SK-N-SH treated with all-trans-retinoic acid at 6 μM for 48 hours (cell line): ENCODE measurements around the gene PASD1.

Source experiments
- ARNTL ChIP-seq: fragments of 450-650 bp; formaldehyde crosslinking; IDR thresholded peaks from 2 replicates; pipeline ENCODE4 v1.5.0; 2020; ENCODE audit warnings: low read depth, mild to moderate bottlenecking, moderate library complexity, borderline replicate concordance
- RARB ChIP-seq: fragments of 250-450 bp; sonication (Bioruptor Pico); IDR thresholded peaks from 2 replicates; pipeline ENCODE4 v1.8.0; 2021; ENCODE audit warnings: mild to moderate bottlenecking, moderate library complexity
- SNAI2 ChIP-seq: fragments of 250-450 bp; sonication (Bioruptor Pico); IDR thresholded peaks from 2 replicates; pipeline ENCODE4 v1.5.0; 2020; ENCODE audit warnings: mild to moderate bottlenecking, moderate library complexity
- TCF4 ChIP-seq: fragments of 250-450 bp; sonication (Bioruptor Pico); IDR thresholded peaks from 2 replicates; pipeline ENCODE4 v1.8.0; 2021; ENCODE audit warnings: mild to moderate bottlenecking, moderate library complexity, borderline replicate concordance
- ZC3H10 ChIP-seq: fragments of 250-450 bp; sonication (Bioruptor Pico); IDR thresholded peaks from 2 replicates; pipeline ENCODE4 v1.5.1; 2021; ENCODE audit warnings: mild to moderate bottlenecking, moderate library complexity
- ZFP30 ChIP-seq: fragments of 450-650 bp; formaldehyde crosslinking; IDR thresholded peaks from 2 replicates; pipeline ENCODE4 v1.5.0; 2022; ENCODE audit warnings: mild to moderate bottlenecking, moderate library complexity
- ZNF565 ChIP-seq: fragments of 450-650 bp; formaldehyde crosslinking; conservative IDR thresholded peaks from 2 replicates; pipeline ENCODE4 v1.5.0; 2020; ENCODE audit warnings: low read depth, mild to moderate bottlenecking, moderate library complexity
- TF ChIP-seq, protein P1 (sequence below): fragments of 250-450 bp; sonication (Bioruptor Pico); IDR thresholded peaks from 2 replicates; pipeline ENCODE4 v1.8.0; 2020; ENCODE audit warnings: mild to moderate bottlenecking, moderate library complexity, borderline replicate concordance
- TF ChIP-seq, protein P2 (sequence below): fragments of 250-450 bp; sonication (Bioruptor Pico); IDR thresholded peaks from 2 replicates; pipeline ENCODE4 v1.5.1; 2020; ENCODE audit warnings: low read depth, mild to moderate bottlenecking, moderate library complexity
- TF ChIP-seq, protein P3 (sequence below): fragments of 250-450 bp; sonication (Bioruptor Pico); IDR thresholded peaks from 2 replicates; pipeline ENCODE4 v1.5.1; 2021; ENCODE audit warnings: mild to moderate bottlenecking, moderate library complexity
- TF ChIP-seq, protein P4 (sequence below): fragments of 250-450 bp; sonication (Bioruptor Pico); IDR thresholded peaks from 2 replicates; pipeline ENCODE4 v1.8.0; 2021; ENCODE audit warnings: low read depth, mild to moderate bottlenecking, moderate library complexity, borderline replicate concordance

DNA sequence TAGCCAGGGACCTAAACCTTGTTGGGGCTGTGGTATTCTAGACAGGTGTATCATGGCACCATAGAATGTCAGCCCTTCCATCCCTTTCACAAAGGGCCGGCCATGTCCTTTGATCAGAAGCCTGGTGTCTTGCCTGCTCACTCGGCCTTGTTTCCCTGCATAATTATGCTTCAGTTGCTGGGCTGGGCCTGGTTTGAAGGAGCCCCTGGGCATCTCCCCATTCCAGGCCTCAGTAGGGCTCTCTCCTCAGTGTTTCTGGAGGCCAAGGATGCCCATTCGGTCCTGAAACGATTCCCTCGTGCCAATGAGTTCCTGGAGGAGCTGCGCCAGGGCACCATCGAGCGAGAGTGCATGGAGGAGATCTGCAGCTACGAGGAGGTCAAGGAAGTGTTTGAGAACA is 136.3 kb downstream of the PASD1 start:
- TF ChIP-seq ZNF565 (CRISPR knock-in tag), result no peak
- no peak for TF ChIP-seq ZC3H10 (CRISPR knock-in tag)
- TF ChIP-seq, protein P1, sequence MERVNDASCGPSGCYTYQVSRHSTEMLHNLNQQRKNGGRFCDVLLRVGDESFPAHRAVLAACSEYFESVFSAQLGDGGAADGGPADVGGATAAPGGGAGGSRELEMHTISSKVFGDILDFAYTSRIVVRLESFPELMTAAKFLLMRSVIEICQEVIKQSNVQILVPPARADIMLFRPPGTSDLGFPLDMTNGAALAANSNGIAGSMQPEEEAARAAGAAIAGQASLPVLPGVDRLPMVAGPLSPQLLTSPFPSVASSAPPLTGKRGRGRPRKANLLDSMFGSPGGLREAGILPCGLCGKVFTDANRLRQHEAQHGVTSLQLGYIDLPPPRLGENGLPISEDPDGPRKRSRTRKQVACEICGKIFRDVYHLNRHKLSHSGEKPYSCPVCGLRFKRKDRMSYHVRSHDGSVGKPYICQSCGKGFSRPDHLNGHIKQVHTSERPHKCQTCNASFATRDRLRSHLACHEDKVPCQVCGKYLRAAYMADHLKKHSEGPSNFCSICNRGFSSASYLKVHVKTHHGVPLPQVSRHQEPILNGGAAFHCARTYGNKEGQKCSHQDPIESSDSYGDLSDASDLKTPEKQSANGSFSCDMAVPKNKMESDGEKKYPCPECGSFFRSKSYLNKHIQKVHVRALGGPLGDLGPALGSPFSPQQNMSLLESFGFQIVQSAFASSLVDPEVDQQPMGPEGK (CRISPR knock-in tag), result no peak
- no peak for TF ChIP-seq RARB
- no peak for TF ChIP-seq ARNTL
- TF ChIP-seq ZFP30 (CRISPR knock-in tag), result no peak
- TF ChIP-seq, protein P2, sequence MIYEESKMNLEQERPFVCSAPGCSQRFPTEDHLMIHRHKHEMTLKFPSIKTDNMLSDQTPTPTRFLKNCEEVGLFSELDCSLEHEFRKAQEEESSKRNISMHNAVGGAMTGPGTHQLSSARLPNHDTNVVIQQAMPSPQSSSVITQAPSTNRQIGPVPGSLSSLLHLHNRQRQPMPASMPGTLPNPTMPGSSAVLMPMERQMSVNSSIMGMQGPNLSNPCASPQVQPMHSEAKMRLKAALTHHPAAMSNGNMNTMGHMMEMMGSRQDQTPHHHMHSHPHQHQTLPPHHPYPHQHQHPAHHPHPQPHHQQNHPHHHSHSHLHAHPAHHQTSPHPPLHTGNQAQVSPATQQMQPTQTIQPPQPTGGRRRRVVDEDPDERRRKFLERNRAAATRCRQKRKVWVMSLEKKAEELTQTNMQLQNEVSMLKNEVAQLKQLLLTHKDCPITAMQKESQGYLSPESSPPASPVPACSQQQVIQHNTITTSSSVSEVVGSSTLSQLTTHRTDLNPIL (CRISPR knock-in tag), result no peak
- TF ChIP-seq SNAI2, result no peak
- TF ChIP-seq, protein P3, sequence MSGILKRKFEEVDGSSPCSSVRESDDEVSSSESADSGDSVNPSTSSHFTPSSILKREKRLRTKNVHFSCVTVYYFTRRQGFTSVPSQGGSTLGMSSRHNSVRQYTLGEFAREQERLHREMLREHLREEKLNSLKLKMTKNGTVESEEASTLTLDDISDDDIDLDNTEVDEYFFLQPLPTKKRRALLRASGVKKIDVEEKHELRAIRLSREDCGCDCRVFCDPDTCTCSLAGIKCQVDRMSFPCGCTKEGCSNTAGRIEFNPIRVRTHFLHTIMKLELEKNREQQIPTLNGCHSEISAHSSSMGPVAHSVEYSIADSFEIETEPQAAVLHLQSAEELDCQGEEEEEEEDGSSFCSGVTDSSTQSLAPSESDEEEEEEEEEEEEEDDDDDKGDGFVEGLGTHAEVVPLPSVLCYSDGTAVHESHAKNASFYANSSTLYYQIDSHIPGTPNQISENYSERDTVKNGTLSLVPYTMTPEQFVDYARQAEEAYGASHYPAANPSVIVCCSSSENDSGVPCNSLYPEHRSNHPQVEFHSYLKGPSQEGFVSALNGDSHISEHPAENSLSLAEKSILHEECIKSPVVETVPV (CRISPR knock-in tag), result no peak
- TF ChIP-seq, protein P4, sequence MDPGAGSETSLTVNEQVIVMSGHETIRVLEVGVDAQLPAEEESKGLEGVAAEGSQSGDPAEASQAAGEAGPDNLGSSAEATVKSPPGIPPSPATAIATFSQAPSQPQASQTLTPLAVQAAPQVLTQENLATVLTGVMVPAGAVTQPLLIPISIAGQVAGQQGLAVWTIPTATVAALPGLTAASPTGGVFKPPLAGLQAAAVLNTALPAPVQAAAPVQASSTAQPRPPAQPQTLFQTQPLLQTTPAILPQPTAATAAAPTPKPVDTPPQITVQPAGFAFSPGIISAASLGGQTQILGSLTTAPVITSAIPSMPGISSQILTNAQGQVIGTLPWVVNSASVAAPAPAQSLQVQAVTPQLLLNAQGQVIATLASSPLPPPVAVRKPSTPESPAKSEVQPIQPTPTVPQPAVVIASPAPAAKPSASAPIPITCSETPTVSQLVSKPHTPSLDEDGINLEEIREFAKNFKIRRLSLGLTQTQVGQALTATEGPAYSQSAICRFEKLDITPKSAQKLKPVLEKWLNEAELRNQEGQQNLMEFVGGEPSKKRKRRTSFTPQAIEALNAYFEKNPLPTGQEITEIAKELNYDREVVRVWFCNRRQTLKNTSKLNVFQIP, result no peak
- TF ChIP-seq TCF4 (CRISPR knock-in tag), result no peak
